HepG2 (cell line): ENCODE measurements around the gene MRPL2. TPM values are rescaled to one million over a fixed set of nuclear protein-coding genes. Genes with fewer than 3 reads are reported as not detected.

Source experiments
- AGO2 ChIP-seq: fragments of 200-400 bp; formaldehyde crosslinking; optimal IDR thresholded peaks from 2 replicates; pipeline ENCODE3; 2017; ENCODE audit warnings: mild to moderate bottlenecking, low read depth, low read length, moderate library complexity
- ARHGAP35 ChIP-seq: sonication (generic); formaldehyde crosslinking; IDR thresholded peaks from 2 replicates; pipeline ENCODE4 v1.9.0; 2022; ENCODE audit warnings: mild to moderate bottlenecking, inconsistent platforms, moderate library complexity, missing genetic modification reagents, borderline replicate concordance
- DDIT3 ChIP-seq: sonication (generic); formaldehyde crosslinking; IDR thresholded peaks from 2 replicates; pipeline ENCODE4 v1.4.0; 2020; ENCODE audit warnings: mild to moderate bottlenecking, missing genetic modification reagents
- HMG20A ChIP-seq: IDR thresholded peaks from 2 replicates; pipeline ENCODE4 v1.6.1; 2016; ENCODE audit warnings: borderline replicate concordance
- HNRNPL ChIP-seq: fragments of 200-400 bp; formaldehyde crosslinking; IDR thresholded peaks from 2 replicates; pipeline ENCODE4 v1.6.1; 2017; ENCODE audit warnings: mild to moderate bottlenecking, low read depth, low read length
- KLF11 ChIP-seq: IDR thresholded peaks from 2 replicates; pipeline ENCODE4 v1.6.1; 2016; ENCODE audit warnings: missing compliant biosample characterization
- MED13 ChIP-seq: sonication (generic); formaldehyde crosslinking; IDR thresholded peaks from 2 replicates; pipeline ENCODE4 v1.5.0; 2020; ENCODE audit warnings: missing genetic modification reagents
- NPAS2 ChIP-seq: sonication (generic); formaldehyde crosslinking; IDR thresholded peaks from 2 replicates; pipeline ENCODE4 v1.8.0; 2022; ENCODE audit warnings: mild to moderate bottlenecking, missing genetic modification reagents, borderline replicate concordance
- PCBP2 ChIP-seq: fragments of 200-400 bp; formaldehyde crosslinking; optimal IDR thresholded peaks from 2 replicates; pipeline ENCODE3; 2018; ENCODE audit warnings: low read length, low read depth; ENCODE audit not compliant: poor library complexity, severe bottlenecking
- POLR2AphosphoS5 ChIP-seq: IDR thresholded peaks from 2 replicates; pipeline ENCODE4 v1.6.1; 2012; ENCODE audit warnings: low read depth, low read length
- PTBP1 ChIP-seq: fragments of 200-400 bp; formaldehyde crosslinking; IDR thresholded peaks from 2 replicates; pipeline ENCODE4 v1.6.1; 2018; ENCODE audit warnings: low read length, low read depth; ENCODE audit not compliant: poor library complexity, severe bottlenecking
- REPIN1 ChIP-seq: sonication (generic); formaldehyde crosslinking; IDR thresholded peaks from 2 replicates; pipeline ENCODE4 v1.8.0; 2022; ENCODE audit warnings: missing genetic modification reagents, low read depth, mild to moderate bottlenecking, borderline replicate concordance
- SKI ChIP-seq: fragments of 450-650 bp; IDR thresholded peaks from one replicate; pipeline ENCODE4 v1.6.1; 2018; ENCODE audit warnings: mild to moderate bottlenecking; ENCODE audit not compliant: partially characterized antibody
- ZFP36L2 ChIP-seq: sonication (generic); formaldehyde crosslinking; IDR thresholded peaks from 2 replicates; pipeline ENCODE4 v1.4.0; 2020; ENCODE audit warnings: missing genetic modification reagents
- ZFP82 ChIP-seq: sonication (generic); formaldehyde crosslinking; IDR thresholded peaks from 2 replicates; pipeline ENCODE4 v1.5.1; 2020; ENCODE audit warnings: mild to moderate bottlenecking, missing genetic modification reagents, borderline replicate concordance
- ZMYM4 ChIP-seq: sonication (generic); formaldehyde crosslinking; IDR thresholded peaks from 2 replicates; pipeline ENCODE4 v1.8.1; 2023; ENCODE audit warnings: mild to moderate bottlenecking, missing genetic modification reagents
- ZNF430 ChIP-seq: sonication (generic); formaldehyde crosslinking; IDR thresholded peaks from 2 replicates; pipeline ENCODE4 v1.9.0; 2021; ENCODE audit warnings: mild to moderate bottlenecking, missing genetic modification reagents
- ZNF468 ChIP-seq: sonication (generic); formaldehyde crosslinking; IDR thresholded peaks from 2 replicates; pipeline ENCODE4 v1.8.0; 2022; ENCODE audit warnings: mild to moderate bottlenecking, moderate library complexity, missing genetic modification reagents
- ZNF564 ChIP-seq: sonication (generic); formaldehyde crosslinking; IDR thresholded peaks from 2 replicates; pipeline ENCODE4 v1.8.1; 2023; ENCODE audit warnings: mild to moderate bottlenecking, missing genetic modification reagents
- polyA plus RNA-seq, 8 experiments: library from polyadenylated mRNA; depleted of rRNA in 3 of 8; stranded (reverse) in 7 of 8; unstranded in 1 of 8; fragments of >200 nt; fragmentation: Illumina TruSeq in 4 of 8; extraction: Trizol in 4 of 8; gene quantifications; 2 replicates each; pipeline versions ENCODE4 v1.2.1 to v1.2.3, GENCODE V29; 2011 to 2016; ENCODE audit warnings: low read depth in 4 of 8, missing spikeins in 1 of 8, mixed read lengths in 1 of 8; ENCODE audit not compliant: insufficient read depth in 1 of 8
- total RNA-seq, 5 experiments: library from RNA; depleted of rRNA; stranded (reverse); fragments of >200 nt; fragmentation: Illumina TruSeq; extraction: Trizol; gene quantifications; 2 replicates each; pipeline ENCODE4 v1.2.3, GENCODE V29; 2016; ENCODE audit warnings: low read depth in 1 of 5
- TF ChIP-seq, protein P1 (sequence below): sonication (generic); formaldehyde crosslinking; IDR thresholded peaks from 2 replicates; pipeline ENCODE4 v1.4.0; 2020; ENCODE audit warnings: low read depth, missing genetic modification reagents
- TF ChIP-seq, protein P2 (sequence below): sonication (generic); formaldehyde crosslinking; IDR thresholded peaks from 2 replicates; pipeline ENCODE4 v1.4.0; 2020; ENCODE audit warnings: missing genetic modification reagents, low read depth, mild to moderate bottlenecking, borderline replicate concordance
- TF ChIP-seq, protein P3 (sequence below): sonication (generic); formaldehyde crosslinking; IDR thresholded peaks from 2 replicates; pipeline ENCODE4 v1.5.0; 2020; ENCODE audit warnings: mild to moderate bottlenecking, missing genetic modification reagents

The MRPL2 gene
- total and polyA plus RNA-seq, 2 of the 13 experiments (the other 11 are each of a cell fraction or from before 2014, with no cell fraction given), result 56.8 to 65.6 TPM

DNA sequence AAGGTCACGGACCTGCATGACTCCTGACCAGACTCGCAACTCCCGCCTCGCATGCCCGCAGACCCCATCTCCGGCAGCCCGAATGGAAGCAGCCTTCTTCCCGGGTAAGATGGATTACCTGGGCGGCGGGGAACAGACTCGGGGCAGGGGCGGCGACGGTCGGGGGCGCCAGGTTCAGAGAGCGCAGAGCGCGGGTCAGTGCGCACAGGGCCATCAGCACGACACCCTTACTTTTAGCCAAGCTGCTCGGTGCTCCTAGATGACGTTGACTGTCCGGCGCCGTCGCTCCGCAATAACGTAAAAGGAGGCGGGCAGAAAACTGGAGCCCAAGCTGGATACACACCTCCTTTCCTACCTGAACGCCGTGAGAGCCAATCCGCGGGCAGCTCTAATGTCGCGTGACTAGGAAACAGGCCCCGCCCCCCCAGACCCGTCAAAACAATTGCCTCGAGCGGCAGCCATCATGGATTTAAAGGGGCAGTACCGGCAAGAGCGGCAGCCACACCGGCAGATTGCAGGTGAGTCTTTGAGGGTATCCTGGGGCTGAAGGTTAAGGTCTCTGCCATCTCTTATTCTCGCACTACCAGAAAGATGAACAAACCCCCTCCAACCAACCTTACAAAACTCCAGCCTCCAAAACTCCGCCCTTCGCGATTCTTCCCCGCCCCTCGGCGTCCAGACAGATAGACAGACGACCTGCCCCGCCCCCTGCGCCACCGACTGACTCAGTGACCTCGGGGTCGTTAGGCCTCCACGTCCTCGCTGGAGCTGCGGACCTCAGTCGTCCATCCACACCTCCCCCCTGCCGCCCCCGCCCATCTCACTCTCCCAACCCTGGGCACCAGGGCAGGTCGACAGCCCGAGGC, at the start of gene MRPL2, which contains the start of gene KLC4 (continued):
- TF ChIP-seq, protein P1, sequence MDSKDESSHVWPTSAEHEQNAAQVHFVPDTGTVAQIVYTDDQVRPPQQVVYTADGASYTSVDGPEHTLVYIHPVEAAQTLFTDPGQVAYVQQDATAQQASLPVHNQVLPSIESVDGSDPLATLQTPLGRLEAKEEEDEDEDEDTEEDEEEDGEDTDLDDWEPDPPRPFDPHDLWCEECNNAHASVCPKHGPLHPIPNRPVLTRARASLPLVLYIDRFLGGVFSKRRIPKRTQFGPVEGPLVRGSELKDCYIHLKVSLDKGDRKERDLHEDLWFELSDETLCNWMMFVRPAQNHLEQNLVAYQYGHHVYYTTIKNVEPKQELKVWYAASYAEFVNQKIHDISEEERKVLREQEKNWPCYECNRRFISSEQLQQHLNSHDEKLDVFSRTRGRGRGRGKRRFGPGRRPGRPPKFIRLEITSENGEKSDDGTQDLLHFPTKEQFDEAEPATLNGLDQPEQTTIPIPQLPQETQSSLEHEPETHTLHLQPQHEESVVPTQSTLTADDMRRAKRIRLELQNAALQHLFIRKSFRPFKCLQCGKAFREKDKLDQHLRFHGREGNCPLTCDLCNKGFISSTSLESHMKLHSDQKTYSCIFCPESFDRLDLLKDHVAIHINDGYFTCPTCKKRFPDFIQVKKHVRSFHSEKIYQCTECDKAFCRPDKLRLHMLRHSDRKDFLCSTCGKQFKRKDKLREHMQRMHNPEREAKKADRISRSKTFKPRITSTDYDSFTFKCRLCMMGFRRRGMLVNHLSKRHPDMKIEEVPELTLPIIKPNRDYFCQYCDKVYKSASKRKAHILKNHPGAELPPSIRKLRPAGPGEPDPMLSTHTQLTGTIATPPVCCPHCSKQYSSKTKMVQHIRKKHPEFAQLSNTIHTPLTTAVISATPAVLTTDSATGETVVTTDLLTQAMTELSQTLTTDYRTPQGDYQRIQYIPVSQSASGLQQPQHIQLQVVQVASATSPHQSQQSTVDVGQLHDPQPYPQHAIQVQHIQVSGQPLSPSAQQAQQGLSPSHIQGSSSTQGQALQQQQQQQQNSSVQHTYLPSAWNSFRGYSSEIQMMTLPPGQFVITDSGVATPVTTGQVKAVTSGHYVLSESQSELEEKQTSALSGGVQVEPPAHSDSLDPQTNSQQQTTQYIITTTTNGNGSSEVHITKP, result no peak; the same call in 1 of the 2 replicates
- TF ChIP-seq ZNF564 (CRISPR knock-in tag), result no peak
- no peak for TF ChIP-seq PTBP1
- TF ChIP-seq HNRNPL, result peak; percentile 47
- TF ChIP-seq MED13 (CRISPR knock-in tag), result no peak
- no peak for TF ChIP-seq HMG20A (CRISPR knock-in tag)
- TF ChIP-seq ZNF468 (CRISPR knock-in tag), result no peak
- TF ChIP-seq ZMYM4 (CRISPR knock-in tag), result peak; percentile 82
- TF ChIP-seq ZNF430 (CRISPR knock-in tag), result no peak; the same call in 1 of the 2 replicates
- TF ChIP-seq DDIT3 (CRISPR knock-in tag), result no peak
- TF ChIP-seq, protein P2, sequence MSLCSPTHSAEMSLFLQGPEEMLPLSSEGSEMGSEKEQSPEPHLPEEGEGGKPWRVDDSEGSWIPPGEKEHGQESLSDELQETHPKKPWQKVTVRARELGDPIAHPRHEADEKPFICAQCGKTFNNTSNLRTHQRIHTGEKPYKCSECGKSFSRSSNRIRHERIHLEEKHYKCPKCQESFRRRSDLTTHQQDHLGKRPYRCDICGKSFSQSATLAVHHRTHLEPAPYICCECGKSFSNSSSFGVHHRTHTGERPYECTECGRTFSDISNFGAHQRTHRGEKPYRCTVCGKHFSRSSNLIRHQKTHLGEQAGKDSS (CRISPR knock-in tag), result no peak; the same call in 1 of the 2 replicates
- no peak for TF ChIP-seq ARHGAP35 (CRISPR knock-in tag)
- TF ChIP-seq REPIN1 (CRISPR knock-in tag), result peak; percentile 54
- TF ChIP-seq, protein P3, sequence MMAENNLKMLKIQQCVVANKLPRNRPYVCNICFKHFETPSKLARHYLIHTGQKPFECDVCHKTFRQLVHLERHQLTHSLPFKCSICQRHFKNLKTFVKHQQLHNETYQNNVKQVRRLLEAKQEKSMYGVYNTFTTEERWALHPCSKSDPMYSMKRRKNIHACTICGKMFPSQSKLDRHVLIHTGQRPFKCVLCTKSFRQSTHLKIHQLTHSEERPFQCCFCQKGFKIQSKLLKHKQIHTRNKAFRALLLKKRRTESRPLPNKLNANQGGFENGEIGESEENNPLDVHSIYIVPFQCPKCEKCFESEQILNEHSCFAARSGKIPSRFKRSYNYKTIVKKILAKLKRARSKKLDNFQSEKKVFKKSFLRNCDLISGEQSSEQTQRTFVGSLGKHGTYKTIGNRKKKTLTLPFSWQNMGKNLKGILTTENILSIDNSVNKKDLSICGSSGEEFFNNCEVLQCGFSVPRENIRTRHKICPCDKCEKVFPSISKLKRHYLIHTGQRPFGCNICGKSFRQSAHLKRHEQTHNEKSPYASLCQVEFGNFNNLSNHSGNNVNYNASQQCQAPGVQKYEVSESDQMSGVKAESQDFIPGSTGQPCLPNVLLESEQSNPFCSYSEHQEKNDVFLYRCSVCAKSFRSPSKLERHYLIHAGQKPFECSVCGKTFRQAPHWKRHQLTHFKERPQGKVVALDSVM (CRISPR knock-in tag), result peak; percentile 82; the same call in 1 of the 2 replicates
- TF ChIP-seq NPAS2 (CRISPR knock-in tag), result no peak
- peak; percentile 97 for TF ChIP-seq SKI
- TF ChIP-seq ZFP36L2 (CRISPR knock-in tag), result no peak
- peak; percentile 90 for TF ChIP-seq POLR2AphosphoS5
- TF ChIP-seq PCBP2, result no peak
- no peak for TF ChIP-seq AGO2
- TF ChIP-seq ZFP82 (CRISPR knock-in tag), result peak; percentile 41; the same call in 1 of the 2 replicates
- TF ChIP-seq KLF11 (CRISPR knock-in tag), result no peak
